Body of pancreas (tissue), 4 donors: ENCODE data around the gene NEU3.

Experiments
- CTCF ChIP-seq, 7 experiments: fragments of 450-650 bp in 4 of 7; fragments of 200-600 bp in 3 of 7; sonication (generic) in 3 of 7; IDR thresholded peaks; one replicate each; pipeline ENCODE4 v1.5.1; 2016 to 2019; ENCODE audit warnings: antibody characterized with exemption in 7 of 7
- POLR2A ChIP-seq, 3 donors: fragments of 450-650 bp; IDR thresholded peaks; one replicate each; pipeline ENCODE4 v1.6.1; 2016; ENCODE audit warnings: antibody characterized with exemption in 3 of 3, mild to moderate bottlenecking in 2 of 3

- TF ChIP-seq CTCF (IDR thresholded peaks at IDR 0.05) = no peak
- no peak for TF ChIP-seq POLR2A (IDR thresholded peaks at IDR 0.05)
These were observed 70.6 kb downstream of the NEU3 start for GRCh38 chr11:75059299-75059698.
